Naive B cell (primary cell): ENCODE data around the gene WDR82. TPM values are rescaled to one million over a fixed set of nuclear protein-coding genes. Genes with fewer than 3 reads are reported as not detected.

ENCODE experiments used
- ATAC-seq, 2 donors: fragments of 150-1000 bp; cut with Tn5 transposase; 2 replicates each; pipeline ENCODE4 v1.10.0; 2021; ENCODE audit warnings: low read depth in 2 of 2, mild to moderate bottlenecking in 2 of 2, moderate library complexity in 2 of 2
- DNase-seq: peaks from one replicate; pipeline ENCODE4 v3.0.0; 2022
- H3K27ac Mint-ChIP-seq, 6 donors: one replicate each; pipeline ENCODE4 v1.8.0; 2020 to 2022; ENCODE audit warnings: mild to moderate bottlenecking in 6 of 6, mixed read lengths in 6 of 6, moderate library complexity in 5 of 6, inconsistent platforms in 2 of 6
- H3K27me3 Mint-ChIP-seq, 3 donors: one replicate each; pipeline ENCODE4 v1.8.0; 2021 to 2022; ENCODE audit warnings: mixed read lengths in 3 of 3, mild to moderate bottlenecking in 1 of 3
- H3K36me3 Mint-ChIP-seq, 2 donors: one replicate each; pipeline ENCODE4 v1.8.0; 2020 to 2022; ENCODE audit warnings: mixed read lengths in 2 of 2, inconsistent platforms in 1 of 2, mild to moderate bottlenecking in 1 of 2
- H3K4me1 Mint-ChIP-seq, 3 donors: one replicate each; pipeline ENCODE4 v1.8.0; 2020 to 2022; ENCODE audit warnings: mixed read lengths in 3 of 3, inconsistent platforms in 1 of 3, mild to moderate bottlenecking in 1 of 3, moderate library complexity in 1 of 3
- H3K4me3 Mint-ChIP-seq, 8 donors: one replicate each; pipeline ENCODE4 v1.8.0; 2020 to 2022; ENCODE audit warnings: mild to moderate bottlenecking in 8 of 8, mixed read lengths in 8 of 8, moderate library complexity in 8 of 8, inconsistent platforms in 2 of 8
- H3K9me3 Mint-ChIP-seq, 7 donors: one replicate each; pipeline ENCODE4 v1.8.0; 2020 to 2022; ENCODE audit warnings: mixed read lengths in 7 of 7, mild to moderate bottlenecking in 5 of 7, inconsistent platforms in 2 of 7, moderate library complexity in 1 of 7
- polyA plus RNA-seq, 6 donors: library from polyadenylated mRNA; unstranded; fragments of 300-500 nt; fragmentation: Illumina TruSeq; gene quantifications; one replicate each; pipeline ENCODE4 v1.2.3, GENCODE V29; 2021; ENCODE audit warnings: low read depth in 6 of 6

The WDR82 gene
- polyA plus RNA-seq, 6 donors from 2014 or later = 24.0 to 71.6 (median 58.9) TPM

DNA sequence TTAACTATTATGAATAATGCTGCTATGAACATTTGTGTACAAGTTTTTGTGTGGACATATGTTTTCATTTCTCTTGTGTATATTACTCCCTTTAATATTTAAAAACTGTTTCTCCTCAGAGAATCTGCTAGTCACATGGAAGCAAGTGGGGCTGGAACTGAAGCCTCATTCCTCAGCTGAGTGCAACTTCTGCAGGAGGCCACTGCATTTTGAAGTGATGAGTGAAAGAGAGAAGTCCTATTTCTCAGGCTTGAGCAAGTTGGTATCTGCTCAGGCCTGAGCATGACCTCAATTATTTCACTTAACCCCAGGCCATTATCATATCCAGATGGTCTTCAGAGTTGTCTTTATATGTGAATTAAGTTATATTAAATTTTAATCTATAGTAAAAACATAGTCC is 64.5 kb downstream of the WDR82 start:
- H3K27me3 Mint-ChIP-seq = no peaks in the 10 kb centered on the region
- no peak for DNase-seq
- no peaks in the 10 kb centered on the region for H3K9me3 Mint-ChIP-seq
- H3K4me1 Mint-ChIP-seq = peaks cover 24 to 32% (median 30%) of the 10 kb centered on the region in 3 donors
- H3K4me3 Mint-ChIP-seq = no peak overlapping the region
- ATAC-seq = no peak
- H3K36me3 Mint-ChIP-seq = peaks cover 30 to 35% of the 10 kb centered on the region in 2 donors
- no peak overlapping the region for H3K27ac Mint-ChIP-seq

DNA sequence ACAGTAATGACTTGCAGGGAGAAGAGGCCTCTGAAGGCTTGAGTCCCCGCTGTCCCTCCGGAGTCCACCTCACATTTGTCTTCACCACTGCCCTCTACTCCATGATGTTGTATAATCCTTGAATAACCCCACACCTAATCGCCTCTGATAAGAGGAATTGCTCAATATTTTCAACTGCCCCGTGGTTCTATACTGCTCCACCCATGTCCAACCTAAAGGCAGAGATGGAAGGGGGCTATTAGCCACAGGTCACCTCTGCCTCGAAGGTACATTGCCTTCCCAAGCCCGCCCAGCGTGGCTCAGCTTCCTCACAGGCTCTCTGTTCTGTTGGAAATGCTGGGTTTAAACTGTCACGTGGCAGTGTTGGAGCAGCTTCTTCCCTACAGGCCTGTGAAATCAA is 65.4 kb downstream of the WDR82 start:
- no peaks in the 10 kb centered on the region for H3K27me3 Mint-ChIP-seq
- peaks cover 17 to 23% (median 21%) of the 10 kb centered on the region in 3 donors for H3K4me1 Mint-ChIP-seq
- peak overlapping the region in 1 of 6 donors; percentile 42 for H3K27ac Mint-ChIP-seq
- no peaks in the 10 kb centered on the region for H3K9me3 Mint-ChIP-seq
- H3K36me3 Mint-ChIP-seq = peaks cover 34 to 35% of the 10 kb centered on the region in 2 donors
- no peak overlapping the region for H3K4me3 Mint-ChIP-seq
- ATAC-seq (no peak), DNase-seq (no peak)

DNA sequence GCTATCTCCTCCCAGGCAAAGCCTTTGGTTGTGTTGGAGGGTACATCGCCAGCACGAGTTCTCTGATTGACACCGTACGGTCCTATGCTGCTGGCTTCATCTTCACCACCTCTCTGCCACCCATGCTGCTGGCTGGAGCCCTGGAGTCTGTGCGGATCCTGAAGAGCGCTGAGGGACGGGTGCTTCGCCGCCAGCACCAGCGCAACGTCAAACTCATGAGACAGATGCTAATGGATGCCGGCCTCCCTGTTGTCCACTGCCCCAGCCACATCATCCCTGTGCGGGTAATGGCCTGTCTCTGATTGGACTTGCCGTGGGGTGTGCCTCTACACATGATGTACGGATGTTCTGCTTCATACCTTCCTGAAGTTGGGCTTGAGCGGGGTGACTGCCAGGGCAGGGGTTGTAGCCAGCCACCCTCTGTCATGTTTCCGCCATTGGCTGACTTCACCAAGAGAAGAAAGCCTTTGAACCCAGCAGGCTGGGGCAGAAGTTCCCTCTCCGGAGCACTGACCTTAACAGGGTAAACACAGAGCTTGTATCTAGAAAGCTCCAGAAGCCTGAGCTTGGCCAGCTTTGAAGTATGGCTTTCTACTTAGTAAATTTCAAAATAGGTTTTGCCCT is 67.1 kb downstream of the WDR82 start:
- H3K27me3 Mint-ChIP-seq = no peaks in the 10 kb centered on the region
- peaks cover 4 to 7% (median 6%) of the 10 kb centered on the region in 3 donors for H3K4me1 Mint-ChIP-seq
- no peak overlapping the region for H3K4me3 Mint-ChIP-seq
- no peaks in the 10 kb centered on the region for H3K9me3 Mint-ChIP-seq
- peaks cover 35 to 42% of the 10 kb centered on the region in 2 donors for H3K36me3 Mint-ChIP-seq
- no peak for DNase-seq
- ATAC-seq = no peak
- H3K27ac Mint-ChIP-seq = no peak overlapping the region

DNA sequence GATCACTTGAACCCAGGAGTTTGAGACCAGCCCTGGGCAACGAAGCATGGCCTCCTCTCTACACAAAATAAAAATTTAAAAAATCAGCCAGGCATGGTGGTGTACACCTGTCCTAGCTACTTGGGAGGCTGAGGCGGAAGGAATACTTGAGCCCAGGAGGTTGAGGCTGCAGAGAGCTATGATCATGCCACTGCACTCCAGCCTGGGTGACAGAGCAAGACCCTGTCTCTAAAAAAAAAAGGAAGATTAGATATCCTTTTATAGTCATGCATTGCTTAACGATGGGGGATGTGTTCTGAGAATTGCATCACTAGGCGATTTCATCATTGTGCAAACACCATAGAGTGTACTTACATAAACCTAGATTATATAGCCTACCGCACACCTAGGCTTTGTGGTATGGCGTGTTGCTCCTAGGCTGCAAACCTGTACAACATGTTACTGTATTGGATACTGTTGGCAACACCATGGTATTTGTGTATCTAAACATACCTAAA is 67.9 kb downstream of the WDR82 start:
- H3K4me3 Mint-ChIP-seq = no peak overlapping the region
- ATAC-seq = no peak
- no peak for DNase-seq
- H3K9me3 Mint-ChIP-seq = no peaks in the 10 kb centered on the region
- peaks cover 32 to 41% of the 10 kb centered on the region in 2 donors for H3K36me3 Mint-ChIP-seq
- H3K27ac Mint-ChIP-seq = no peak overlapping the region
- H3K27me3 Mint-ChIP-seq = no peaks in the 10 kb centered on the region
- H3K4me1 Mint-ChIP-seq = peaks cover 3 to 5% (median 4%) of the 10 kb centered on the region in 3 donors

DNA sequence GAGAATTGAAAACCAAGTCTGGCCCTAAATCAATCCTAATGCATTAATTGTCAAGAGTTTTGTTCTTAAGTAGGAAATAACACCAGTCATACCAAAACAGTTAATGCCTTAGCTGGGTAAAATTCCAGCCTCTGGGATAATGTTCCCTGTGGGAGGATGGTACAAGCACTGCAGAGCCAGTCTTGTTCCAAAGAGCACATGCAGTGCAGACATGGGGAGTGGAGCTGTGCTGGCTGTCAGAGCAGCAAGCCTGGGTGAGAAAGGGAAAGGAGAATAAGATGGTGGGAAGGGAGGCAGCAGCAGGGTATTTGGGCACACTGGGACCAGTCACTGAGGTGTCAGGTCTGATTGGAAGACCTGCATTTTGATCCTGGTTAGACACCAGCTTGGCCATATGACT is 68.4 kb downstream of the WDR82 start:
- Mint-ChIP-seq H3K27me3 (no peaks in the 10 kb centered on the region), H3K4me3 (no peak overlapping the region)

DNA sequence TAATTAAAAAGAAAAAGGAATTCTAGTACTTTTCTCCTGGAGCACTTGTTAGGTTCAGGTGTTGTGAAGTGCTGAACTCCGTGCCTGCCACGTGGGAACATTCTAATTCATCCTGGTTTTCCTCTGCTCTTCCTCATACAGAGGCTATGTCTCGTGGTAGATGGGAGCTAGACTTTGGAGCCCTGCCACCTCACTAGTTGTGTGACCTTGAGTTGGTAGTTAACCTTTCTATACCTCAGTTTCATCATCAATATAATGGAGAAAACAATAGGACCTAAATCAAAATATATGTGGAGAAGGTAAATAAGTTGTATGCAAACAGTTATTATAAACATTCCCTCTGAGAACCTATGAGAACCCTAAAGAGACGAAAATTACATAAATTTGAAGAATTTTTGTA is 69.9 kb downstream of the WDR82 start:
- DNase-seq (no peak), ATAC-seq (no peak)
- no peaks in the 10 kb centered on the region for H3K27me3 Mint-ChIP-seq
- peaks cover 0 to under 1% (median 0%) of the 10 kb centered on the region in 3 donors for H3K4me1 Mint-ChIP-seq
- peaks cover 17 to 29% of the 10 kb centered on the region in 2 donors for H3K36me3 Mint-ChIP-seq
- H3K4me3 Mint-ChIP-seq = no peak overlapping the region
- no peaks in the 10 kb centered on the region for H3K9me3 Mint-ChIP-seq
- H3K27ac Mint-ChIP-seq = peak overlapping the region in 1 of 6 donors; percentile 9

More for the DNA sequence above, 68.4 kb downstream of the WDR82 start:
- Mint-ChIP-seq H3K9me3 (no peaks in the 10 kb centered on the region), H3K4me1 (peaks cover 0 to 2% (median 0%) of the 10 kb centered on the region in 3 donors), H3K36me3 (peaks cover 27 to 35% of the 10 kb centered on the region in 2 donors), H3K27ac (no peak overlapping the region)
- ATAC-seq (no peak), DNase-seq (no peak)

DNA sequence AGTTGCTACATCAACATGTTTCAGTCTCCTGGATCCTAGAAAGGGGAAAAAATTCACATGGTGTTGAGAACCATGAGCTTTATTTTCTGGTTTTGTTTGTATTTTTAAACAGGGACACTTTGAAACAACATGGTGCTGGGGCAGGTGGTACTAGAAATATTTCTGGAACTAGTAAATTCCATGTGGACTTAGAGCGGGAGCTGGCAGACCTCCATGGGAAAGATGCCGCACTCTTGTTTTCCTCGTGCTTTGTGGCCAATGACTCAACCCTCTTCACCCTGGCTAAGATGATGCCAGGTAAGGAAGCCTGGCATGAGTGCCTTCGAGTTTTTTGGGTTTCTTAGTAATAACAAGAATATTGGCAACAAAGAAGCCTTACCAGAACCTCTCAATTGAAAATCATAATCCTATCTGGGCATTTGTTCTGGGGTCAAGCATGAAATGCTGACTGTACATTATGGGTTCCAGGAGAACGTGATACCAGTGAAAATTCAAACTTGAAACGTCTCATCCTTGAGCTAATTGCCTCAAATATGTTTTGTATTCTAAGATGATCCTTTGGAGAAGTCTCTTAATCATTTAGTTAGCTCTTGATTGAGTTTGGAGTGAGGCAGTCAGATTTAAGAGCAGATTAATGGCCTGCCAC is 72.6 kb downstream of the WDR82 start:
- DNase-seq (no peak), ATAC-seq (no peak)
- Mint-ChIP-seq H3K4me1 (peaks cover 8 to 17% (median 10%) of the 10 kb centered on the region in 3 donors), H3K27me3 (no peaks in the 10 kb centered on the region), H3K4me3 (no peak overlapping the region), H3K9me3 (no peaks in the 10 kb centered on the region), H3K27ac (peak overlapping the region in 1 of 6 donors; percentile 28), H3K36me3 (peaks cover 14 to 22% of the 10 kb centered on the region in 2 donors)

Other genes with a start within 250 kb of the WDR82 start
- under 1 TPM in 5 of 6 donors, not detected in 1; 0.11 to 0.82 (median 0.62) TPM for gene DUSP7, start 222.1 kb downstream of the WDR82 start, polyA plus RNA-seq
- 1 to 10 TPM; 1.2 to 4.9 (median 1.6) TPM for gene POC1A, start 124.2 kb downstream of the WDR82 start, polyA plus RNA-seq
- gene ALAS1, start 80.5 kb downstream of the WDR82 start, polyA plus RNA-seq = 10 to 100 TPM; 10.3 to 25.6 (median 18.7) TPM
- 1 to 10 TPM in 5 of 6 donors, not detected in 1; 1.6 to 4.4 (median 3.8) TPM for gene TLR9, start 53.0 kb downstream of the WDR82 start, polyA plus RNA-seq
- 10 to 100 TPM; 48.5 to 90.8 (median 75.4) TPM for gene TWF2, start 39.5 kb downstream of the WDR82 start, polyA plus RNA-seq
- 10 to 100 TPM; 16.8 to 38.5 (median 21.4) TPM for gene PPM1M, start 32.9 kb downstream of the WDR82 start, polyA plus RNA-seq
- 1 to 10 TPM; 5.5 to 8.9 (median 6.6) TPM for gene GLYCTK, start 9.2 kb upstream of the WDR82 start, polyA plus RNA-seq
- 1 to 10 TPM in 2 of 6 donors, under 1 TPM in 3, not detected in 1; 0.45 to 1.6 (median 0.65) TPM for gene DNAH1, start 37.7 kb upstream of the WDR82 start, polyA plus RNA-seq
- 10 to 100 TPM; 13.9 to 29.7 (median 16.2) TPM for gene BAP1, start 131.4 kb upstream of the WDR82 start, polyA plus RNA-seq
- 10 to 100 TPM; 13.2 to 16.3 (median 14.9) TPM for gene PHF7, start 132.0 kb upstream of the WDR82 start, polyA plus RNA-seq
- gene SEMA3G, start 166.5 kb upstream of the WDR82 start, polyA plus RNA-seq = not detected
- not detected for gene TNNC1, start 175.4 kb upstream of the WDR82 start, polyA plus RNA-seq
- gene NISCH, start 177.0 kb upstream of the WDR82 start, polyA plus RNA-seq = 10 to 100 TPM; 14.4 to 27.0 (median 15.7) TPM
- not detected for gene STAB1, start 216.7 kb upstream of the WDR82 start, polyA plus RNA-seq